T-helper 1 cell treated with Interleukin-12 subunit alpha and Interleukin-12 subunit beta and Interleukin-4 antibody, amounts not matched to agents 30 ng/mL and 1 ng/mL, for 36 hours (primary cell): ENCODE data around the gene NUTF2. TPM values are rescaled to one million over a fixed set of nuclear protein-coding genes. Genes with fewer than 3 reads are reported as not detected.
"Not testable (repeated sequence)": the region's sequence is repeated elsewhere in the genome, so short reads cannot be mapped to it uniquely, and the experiment has no call there.

Experiments used
- intact Hi-C: fragments of 100-400 bp; cut with micrococcal nuclease; formaldehyde crosslinking; loops from one replicate; pipeline ENCODE4 v1.15.1; 2024
- total RNA-seq: library from RNA; stranded (reverse); gene quantifications from 2 replicates; pipeline ENCODE4 v1.2.3, GENCODE V29; 2022

Gene NUTF2
- total RNA-seq, 1 donor from 2014 or later = 132 TPM

DNA sequence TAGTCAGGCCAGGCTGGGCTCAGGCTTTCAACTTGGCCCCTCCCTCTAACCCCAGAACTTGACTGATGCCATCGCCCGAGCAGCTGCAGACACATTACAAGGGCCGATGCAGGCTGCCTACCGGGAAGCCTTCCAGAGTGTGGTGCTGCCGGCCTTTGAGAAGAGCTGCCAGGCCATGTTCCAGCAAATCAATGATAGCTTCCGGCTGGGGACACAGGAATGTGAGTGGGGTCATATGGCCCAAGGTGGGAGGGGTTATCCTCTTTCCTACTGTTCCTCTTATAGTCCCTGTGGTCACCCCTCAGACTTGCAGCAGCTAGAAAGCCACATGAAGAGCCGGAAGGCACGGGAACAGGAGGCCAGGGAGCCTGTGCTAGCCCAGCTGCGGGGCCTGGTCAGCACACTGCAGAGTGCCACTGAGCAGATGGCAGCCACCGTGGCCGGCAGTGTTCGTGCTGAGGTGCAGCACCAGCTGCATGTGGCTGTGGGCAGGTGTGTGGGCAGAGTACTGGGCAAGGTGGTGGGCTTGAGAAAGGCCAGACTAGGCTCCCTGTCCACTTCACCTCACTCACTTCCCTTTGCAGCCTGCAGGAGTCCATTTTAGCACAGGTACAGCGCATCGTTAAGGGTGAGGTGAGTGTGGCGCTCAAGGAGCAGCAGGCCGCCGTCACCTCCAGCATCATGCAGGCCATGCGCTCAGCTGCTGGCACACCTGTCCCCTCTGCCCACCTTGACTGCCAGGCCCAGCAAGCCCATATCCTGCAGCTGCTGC lies 35.8 kb downstream of the NUTF2 start:
- intact Hi-C loops = loop anchor here (1.0 kb wide), 5 partner anchors 11 to 347 kb away; partner anchors contain the start of gene PSKH1

DNA sequence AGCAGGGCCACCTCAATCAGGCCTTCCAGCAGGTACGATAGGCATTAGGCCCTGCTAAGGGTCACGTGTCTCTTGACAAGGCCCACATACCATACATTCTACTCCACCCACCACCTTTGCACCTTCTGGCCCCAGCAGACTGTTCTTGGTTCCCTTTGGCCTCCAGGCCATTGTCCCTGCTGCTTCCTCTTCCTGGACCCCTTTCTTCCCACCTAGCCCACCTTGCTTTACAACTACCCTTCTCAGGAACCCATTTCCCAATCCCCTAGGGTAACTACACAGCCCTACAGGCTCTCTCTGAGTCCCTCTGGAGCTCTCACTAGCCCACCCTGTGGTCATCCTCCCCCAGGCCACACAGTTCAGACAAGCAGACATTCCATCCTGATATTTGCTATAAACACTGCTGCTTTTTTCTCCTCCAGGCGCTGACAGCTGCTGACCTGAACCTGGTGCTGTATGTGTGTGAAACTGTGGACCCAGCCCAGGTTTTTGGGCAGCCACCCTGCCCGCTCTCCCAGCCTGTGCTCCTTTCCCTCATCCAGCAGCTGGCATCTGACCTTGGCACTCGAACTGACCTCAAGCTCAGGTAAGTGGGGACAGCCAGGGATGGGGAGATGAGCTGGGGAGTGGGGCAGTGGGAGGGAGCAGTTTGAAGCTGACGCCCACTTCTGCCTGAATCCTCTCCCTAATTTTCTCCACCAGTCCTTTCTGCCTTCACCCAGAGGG lies 36.6 kb downstream of the NUTF2 start:
- intact Hi-C loops = loop anchor here (1.0 kb wide), 5 partner anchors 10 to 346 kb away; partner anchors contain the start of gene PSKH1

DNA sequence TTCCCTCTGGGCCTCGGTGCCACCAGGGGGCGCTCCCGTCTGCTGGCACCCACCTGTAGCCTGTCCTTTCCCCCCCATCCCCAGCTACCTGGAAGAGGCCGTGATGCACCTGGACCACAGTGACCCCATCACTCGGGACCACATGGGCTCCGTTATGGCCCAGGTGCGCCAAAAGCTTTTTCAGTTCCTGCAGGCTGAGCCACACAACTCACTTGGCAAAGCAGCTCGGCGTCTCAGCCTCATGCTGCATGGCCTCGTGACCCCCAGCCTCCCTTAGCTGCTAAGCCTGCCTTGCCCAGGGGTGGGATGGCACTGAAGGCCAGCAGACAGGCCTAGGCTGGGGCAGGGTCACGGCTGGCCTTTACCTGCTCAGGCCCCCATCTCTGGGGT lies 37.1 kb downstream of the NUTF2 start:
- intact Hi-C loops = loop anchor here (1.0 kb wide), 5 partner anchors 9 to 345 kb away; partner anchors contain the start of gene PSKH1

DNA sequence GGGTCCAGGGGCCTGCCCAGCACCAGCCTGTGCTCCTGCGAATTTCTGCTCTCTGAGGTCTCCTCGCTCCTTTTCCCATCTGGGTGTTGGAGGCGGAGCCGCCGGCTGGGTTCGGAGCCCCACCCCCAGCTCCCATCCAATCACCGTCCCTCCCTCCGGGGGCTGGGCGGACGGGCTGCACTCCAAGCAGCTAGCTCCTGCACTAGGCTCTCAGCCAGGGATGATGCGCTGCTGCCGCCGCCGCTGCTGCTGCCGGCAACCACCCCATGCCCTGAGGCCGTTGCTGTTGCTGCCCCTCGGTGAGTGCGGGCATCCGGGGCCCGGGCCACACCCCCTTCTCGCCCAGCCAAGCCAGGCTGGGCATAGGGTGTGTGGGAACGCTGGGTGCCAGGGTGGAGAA lies 38.0 kb downstream of the NUTF2 start, which contains the start of gene NRN1L:
TSS of gene NRN1L (plus strand) at position 202 of the 400 bp plus-strand sequence. CDS start at position 221, 19 bp downstream.
- intact Hi-C loops = no loop called here

DNA sequence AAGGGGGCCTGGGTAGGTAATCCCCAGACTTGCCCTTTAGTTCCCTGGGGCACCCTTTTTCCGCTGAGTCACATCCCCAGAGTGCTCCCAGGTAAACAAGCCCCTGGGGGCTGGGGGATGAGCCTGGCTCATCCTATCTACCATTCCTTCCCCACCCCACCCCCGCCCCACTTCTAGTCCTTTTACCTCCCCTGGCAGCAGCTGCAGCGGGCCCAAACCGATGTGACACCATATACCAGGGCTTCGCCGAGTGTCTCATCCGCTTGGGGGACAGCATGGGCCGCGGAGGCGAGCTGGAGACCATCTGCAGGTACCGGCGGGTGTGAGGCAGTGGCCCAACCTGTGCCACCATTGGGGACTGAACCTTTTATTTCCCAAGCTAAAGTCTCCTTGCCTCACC lies 38.8 kb downstream of the NUTF2 start:
- intact Hi-C loops = no loop called here

DNA sequence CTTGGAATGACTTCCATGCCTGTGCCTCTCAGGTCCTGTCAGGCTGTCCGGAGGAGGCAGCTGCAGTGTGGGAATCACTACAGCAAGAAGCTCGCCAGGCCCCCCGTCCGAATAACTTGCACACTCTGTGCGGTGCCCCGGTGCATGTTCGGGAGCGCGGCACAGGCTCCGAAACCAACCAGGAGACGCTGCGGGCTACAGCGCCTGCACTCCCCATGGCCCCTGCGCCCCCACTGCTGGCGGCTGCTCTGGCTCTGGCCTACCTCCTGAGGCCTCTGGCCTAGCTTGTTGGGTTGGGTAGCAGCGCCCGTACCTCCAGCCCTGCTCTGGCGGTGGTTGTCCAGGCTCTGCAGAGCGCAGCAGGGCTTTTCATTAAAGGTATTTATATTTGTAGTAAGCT lies 39.2 kb downstream of the NUTF2 start:
- intact Hi-C loops = no loop called here

DNA sequence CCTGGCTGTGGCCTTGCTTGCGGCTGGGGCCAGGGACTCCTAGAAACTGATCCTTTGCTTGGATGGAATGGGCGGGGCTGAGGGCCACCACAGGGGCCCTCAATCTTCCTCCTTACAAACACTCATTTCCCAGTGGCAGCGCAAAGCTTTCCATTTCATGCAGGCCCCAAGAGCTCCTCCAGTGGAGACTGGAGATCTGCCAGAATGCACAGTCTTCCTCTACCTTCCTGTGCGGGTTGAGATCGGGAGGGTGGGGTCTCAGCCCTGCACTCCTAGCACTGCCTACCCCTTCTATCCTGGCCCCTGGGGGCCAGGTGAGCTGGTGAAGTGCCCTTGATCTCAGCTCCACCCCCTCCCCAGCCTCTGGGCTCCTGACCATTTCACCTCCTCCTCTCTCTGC lies 39.7 kb downstream of the NUTF2 start:
- intact Hi-C loops = no loop called here

DNA sequence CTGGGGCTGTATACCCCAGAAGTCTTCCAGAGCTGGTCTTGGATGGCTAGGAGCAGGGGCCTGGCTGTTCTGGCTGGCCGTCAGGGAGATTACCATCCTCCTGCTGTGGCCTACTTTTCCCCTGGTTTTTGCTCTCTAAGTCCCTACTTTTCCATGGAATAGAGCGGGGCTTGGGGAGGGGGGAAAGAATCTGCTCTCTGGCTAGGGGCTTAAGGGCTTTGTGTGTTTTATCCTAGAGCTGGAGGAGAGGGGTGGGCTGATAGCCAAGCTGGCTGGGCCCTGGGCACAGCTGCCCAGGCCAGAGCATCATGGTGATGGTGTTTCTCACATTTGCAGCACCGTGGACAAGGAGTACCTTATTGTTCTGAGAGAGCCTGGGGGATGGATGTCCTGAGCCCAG lies 41.6 kb downstream of the NUTF2 start:
- intact Hi-C loops = no loop called here

DNA sequence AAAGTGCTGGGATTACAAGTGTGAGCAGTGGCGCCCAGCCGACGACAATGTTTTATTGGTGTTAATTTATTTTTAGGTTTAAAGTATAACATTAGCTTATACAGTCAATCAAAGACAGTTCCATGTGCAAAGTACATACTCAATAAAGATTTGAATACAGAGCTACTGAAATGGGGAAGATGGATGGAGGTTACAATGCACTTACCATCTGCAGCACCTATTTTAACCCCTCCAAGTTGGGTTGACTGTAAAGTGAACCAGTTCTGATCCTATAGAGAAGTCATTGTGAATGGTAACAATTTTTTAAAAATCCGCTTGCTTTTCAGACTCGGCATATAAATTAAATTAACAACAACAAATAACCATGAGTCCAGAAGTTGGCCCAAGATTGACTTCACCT lies 45.6 kb downstream of the NUTF2 start:
- intact Hi-C loops = no loop called here

DNA sequence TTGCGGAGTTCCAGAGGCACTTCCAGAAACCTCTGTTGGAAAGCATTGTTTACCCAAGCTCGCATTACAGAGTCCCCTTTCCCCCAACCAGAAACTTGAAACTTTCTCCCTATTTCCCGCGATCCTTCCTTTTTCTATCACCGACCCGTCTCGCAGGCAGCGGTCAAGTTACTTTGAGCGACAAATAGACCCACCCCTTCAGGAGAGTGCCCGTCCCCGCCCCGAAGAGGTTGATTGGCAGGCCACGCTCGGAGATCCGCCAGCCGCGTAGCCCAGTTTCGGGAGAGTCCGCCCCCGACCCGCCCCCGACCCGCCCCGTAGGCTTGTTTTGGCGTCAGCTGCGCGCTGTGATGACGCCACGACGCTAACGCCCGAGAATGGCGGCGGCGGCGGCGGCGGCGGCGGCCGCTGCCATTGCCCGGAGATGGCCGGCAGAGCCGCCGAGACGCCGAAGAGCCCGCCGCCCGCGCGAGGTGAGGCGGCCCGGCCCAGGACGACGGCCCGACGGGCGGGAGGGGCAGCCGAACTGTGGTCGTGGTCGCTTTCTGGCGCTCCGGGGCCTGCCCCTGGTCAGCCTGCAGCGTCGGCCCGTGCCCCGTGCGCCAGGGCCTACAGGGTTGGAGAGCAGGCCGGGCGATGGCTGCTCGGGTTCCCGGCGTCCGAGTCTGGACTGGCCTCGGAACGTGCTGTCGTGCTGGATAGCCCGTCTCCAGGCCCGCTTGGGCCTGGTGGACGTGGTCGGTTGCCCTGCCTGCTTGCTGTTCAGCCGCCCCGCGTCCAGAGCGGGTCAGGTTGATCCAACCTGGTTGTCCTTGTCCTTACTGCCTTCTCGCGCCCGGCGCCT lies 46.4 kb downstream of the NUTF2 start, which contains the start of gene PSKH1:
TSS of gene PSKH1 (plus strand) at position 356 of the 844 bp plus-strand sequence. CDS start 15,496 bp downstream, outside the sequence.
- intact Hi-C loops = loop anchor here (1.0 kb wide), 14 partner anchors 10 to 331 kb away; partner anchors contain the start of genes ACD, CTCF, DDX28 and DPEP2

DNA sequence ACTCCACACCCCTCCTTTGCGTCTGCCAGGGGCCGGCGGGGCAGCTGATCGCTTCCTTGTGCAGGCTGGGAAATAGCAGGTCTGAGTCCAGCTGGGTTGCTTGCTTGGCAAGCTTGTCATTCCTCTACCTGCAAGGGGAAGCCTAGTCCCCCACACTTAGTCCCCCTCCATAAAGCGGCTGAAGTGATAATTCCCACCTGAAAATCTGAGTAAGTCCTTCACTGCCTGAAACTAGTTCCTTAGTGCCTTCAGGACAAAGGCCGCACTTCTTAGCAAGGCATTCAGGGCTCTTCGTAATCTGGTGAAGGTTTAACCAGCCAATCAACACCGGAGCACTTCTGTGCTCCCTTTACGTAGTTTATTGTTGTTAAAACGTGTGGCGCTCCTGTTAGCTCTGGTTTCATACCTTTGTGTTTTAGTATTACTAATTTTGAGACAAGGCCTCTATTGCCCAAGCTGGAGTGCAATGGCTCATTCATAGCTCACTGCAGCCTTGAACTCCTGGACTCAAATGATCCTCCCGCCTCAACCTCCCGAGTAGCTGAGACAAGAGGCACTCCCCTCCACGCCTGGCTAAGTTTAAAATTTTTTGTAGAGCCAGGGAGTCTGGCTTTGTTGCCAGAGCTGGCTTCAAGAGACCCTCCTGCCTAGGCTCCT lies 47.1 kb downstream of the NUTF2 start:
- intact Hi-C loops = loop anchor here (1.0 kb wide), 14 partner anchors 11 to 332 kb away; partner anchors contain the start of genes ACD, CTCF, DDX28 and DPEP2

DNA sequence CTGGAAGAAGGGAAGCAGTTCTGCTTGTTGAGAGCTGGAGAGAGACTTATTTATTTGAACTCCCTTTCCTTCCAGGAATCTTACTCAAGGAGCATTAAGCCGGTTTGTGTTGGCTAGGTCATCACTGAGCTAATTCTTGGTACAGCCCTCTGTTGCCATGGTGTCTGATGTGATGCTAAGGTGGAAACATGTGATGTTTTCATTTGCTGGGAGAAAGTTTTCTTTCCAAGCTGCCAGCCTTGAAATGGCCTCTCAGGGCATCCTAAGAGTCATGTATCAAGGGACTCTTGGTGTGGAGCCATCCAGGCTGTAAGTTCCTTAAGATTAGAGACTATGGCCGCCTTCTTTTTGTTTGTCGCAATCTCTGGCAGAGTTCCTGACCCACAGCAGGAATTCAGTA lies 50.5 kb downstream of the NUTF2 start:
- intact Hi-C loops = no loop called here

DNA sequence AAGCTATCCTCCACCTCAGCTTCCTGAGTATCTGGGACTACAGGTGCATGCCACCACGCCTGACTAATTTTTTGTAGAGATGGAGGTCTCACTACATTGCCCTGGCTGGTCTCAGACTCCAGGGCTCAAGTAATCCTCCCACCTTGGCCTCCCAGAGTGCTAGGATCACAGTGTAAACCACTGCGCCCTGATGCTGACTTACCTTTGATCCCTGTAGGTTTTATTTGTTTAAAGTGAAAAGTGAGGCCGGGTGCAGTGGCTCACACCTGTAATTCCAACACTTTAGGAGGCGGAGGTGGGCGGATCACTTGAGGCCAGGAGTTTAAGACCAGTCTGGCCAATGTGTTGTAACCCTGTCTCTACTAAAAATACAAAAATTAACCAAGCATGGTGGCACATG lies 55.0 kb downstream of the NUTF2 start:
- intact Hi-C loops = no loop called here

DNA sequence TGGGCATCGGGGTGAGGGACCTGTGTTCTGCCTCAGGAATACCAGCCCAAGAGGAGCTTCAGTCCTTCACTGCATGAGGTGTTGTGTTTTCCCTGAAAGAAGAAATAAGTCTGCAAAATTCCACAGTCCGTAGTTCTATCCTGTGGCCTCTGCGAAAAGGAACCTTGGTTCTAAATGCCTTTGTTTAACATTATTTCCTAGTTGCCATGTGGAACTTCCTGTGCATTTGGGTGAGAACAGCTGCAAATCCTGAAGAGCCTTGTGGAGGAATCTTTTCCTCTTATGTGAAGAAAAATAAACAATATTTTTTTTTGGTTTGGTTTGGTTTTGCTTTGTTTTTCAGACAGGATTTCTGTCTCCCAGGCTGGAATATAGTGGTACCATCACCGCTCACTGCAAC lies 56.1 kb downstream of the NUTF2 start:
- intact Hi-C loops = no loop called here

DNA sequence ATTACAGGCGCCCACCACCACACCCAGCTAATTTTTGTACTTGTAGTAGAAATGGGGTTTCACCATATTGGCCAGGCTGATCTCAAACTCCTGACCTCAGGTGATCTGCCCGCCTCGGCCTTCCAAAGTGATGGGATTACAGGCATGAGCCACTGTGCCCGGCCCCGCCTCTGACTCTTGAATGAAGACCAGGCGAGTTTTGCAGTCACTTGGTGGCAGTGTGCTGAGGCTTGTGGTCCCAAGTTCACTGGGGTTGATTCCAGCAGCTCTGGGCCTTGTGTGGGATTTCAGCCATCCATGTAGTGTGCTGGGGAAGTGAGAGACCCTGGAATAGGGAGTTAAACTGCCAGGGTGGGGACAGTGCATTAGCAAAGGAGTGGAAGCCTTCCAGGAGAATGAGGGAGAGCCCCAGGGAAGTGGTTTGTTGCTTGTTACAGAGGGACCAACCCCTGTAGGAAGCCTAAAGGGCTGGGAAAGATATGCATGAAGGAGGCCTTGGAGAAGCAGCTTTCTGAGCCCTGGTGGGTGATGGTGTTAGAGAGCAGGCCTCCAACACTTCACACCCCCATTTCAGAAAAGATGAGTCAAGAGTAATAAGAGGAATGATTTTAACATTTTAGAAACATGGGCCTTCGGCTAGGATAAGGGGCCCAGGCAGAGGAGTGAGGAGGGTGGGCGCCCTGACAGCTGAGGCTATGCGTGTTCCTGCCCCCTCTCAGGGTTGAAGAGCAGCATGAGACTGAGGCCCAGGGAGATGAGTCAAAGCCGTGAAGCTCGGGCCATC lies 60.9 kb downstream of the NUTF2 start:
- intact Hi-C loops = no loop called here

DNA sequence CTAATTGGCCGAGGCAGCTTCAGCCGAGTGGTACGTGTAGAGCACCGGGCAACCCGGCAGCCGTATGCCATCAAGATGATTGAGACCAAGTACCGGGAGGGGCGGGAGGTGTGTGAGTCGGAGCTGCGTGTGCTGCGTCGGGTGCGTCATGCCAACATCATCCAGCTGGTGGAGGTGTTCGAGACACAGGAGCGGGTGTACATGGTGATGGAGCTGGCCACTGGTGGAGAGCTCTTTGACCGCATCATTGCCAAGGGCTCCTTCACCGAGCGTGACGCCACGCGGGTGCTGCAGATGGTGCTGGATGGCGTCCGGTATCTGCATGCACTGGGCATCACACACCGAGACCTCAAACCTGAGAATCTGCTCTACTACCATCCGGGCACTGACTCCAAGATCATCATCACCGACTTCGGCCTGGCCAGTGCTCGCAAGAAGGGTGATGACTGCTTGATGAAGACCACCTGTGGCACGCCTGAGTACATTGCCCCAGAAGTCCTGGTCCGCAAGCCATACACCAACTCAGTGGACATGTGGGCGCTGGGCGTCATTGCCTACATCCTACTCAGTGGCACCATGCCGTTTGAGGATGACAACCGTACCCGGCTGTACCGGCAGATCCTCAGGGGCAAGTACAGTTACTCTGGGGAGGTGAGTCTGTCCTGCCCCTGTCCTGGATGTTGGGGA lies 62.5 kb downstream of the NUTF2 start:
- intact Hi-C loops = no loop called here

DNA sequence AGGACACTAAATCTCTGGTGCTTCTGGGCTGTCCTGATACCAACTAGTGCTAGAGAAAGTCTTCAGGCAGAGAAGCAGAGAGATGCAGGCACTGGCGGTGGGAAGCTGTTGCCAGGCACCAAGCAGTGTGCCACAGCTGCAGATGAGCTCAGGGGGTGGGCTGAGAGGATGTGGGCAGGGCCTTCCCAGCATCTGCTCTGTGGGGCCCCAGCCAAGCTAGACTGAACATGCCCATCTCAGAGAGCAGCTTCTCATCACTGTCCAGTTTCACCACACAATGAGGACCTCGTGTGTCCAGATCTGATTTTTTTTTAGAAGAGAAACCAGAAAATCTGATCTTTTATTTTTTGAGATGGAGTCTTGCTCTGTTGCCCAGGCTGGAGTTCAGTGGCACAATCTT lies 63.4 kb downstream of the NUTF2 start:
- intact Hi-C loops = no loop called here

DNA sequence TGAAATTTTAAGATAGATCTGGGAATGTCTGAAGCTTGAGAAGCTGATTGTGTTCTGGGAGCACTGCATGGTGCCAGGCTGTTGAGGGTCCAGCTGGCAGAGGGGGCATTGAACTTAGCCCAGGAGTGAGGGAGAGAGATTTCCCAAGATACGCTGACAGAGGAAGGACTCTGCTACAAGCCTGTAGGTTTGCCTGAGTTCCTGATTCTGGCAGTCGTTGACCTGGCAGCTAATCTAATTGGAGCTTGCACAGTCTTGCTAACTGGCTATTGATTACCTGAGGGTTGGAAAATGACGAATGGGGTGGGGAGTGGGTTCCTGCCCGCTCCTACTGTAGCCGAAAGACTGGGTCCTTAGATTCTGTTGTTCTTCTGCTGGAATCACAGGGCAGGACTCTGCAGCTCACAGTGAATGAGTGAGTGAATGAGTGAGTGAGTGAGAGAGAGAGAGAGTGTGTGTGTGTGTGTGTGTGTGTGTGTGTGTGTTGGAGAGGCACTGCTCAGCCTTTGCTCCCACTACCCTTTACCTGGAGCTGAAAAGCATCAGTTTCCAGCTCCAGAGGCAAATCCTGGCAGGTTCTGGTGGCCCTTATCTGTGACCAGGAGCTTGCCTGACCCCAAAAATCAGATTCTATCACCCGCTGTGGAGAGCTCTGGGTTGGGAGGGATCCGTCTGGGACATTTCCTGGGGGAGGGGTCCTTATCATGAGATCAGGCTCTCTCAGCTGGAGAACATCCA lies 68.2 kb downstream of the NUTF2 start:
- intact Hi-C loops = no loop called here

DNA sequence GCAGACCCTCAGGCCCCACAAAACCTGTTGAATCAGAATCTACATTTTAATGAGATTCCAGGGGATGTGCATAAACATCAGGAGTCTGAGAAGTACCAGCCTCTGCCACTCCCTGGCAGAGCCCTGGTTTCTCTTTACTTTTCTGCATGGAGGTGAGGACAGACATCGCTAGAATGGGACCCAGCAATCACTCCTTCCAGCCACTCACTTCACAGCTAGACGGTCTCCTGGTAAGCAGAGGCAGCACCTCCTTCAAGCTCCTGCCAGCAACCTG lies 68.7 kb downstream of the NUTF2 start:
- intact Hi-C loops = not testable (repeated sequence)
